ENCODE results near the gene ZNF688. TPM values are rescaled to one million over a fixed set of nuclear protein-coding genes. Genes with fewer than 3 reads are reported as not detected.

Gene ZNF688
- total and polyA plus RNA-seq, 9 of the 15 experiments (the other 6 are each of a cell fraction or from before 2014, with no cell fraction given) = 0.48 to 12.9 (median 4.5) TPM

DNA sequence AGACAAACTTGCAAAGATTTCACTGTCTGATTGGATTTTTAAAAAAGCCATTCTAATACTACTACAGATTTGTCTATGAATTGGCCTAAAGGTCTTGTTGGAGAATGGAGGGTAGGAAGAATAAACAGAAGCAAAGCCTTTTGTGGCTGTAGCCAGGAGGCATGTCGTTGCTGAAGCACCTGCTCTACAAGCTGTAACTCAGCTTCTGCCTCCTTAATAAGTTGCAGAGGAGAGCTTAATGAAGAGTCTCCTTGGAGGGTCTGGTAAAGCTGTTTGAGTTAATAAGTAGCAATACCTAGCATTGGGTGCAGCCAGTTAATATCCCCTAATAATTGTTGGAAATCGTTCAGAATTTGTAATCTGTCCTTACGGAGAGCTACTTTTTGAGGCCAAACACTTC, 48.7 kb upstream of the ZNF688 start:
- Histone ChIP-seq H3K4me3 (no peak overlapping the region), H3K9me3 (replicated peaks; ENCODE audit: control insufficient read depth, insufficient read depth, low read depth, low read length) (peaks cover 16% of the 10 kb centered on the region), H3K4me1 (replicated peaks in 1 of 2; ENCODE audit: control insufficient read depth in 2 of 2, insufficient read depth in 2 of 2, low read length in 2 of 2) (peaks cover 9 to 10% of the 10 kb centered on the region in 2 experiments; a peak in 4 of 5 replicates), H3K79me2 (ENCODE audit: control insufficient read depth, insufficient read depth, low read length) (no peaks in the 10 kb centered on the region), H3K36me3 (ENCODE audit: control insufficient read depth, insufficient read depth, low read length) (no peaks in the 10 kb centered on the region), H4K20me1 (replicated peaks; ENCODE audit: control insufficient read depth, insufficient read depth, low read length) (no peaks in the 10 kb centered on the region), H3K9ac (ENCODE audit: insufficient read depth in 1 of 2, low read depth in 2 of 2, low read length in 2 of 2) (no peak overlapping the region), H2AFZ (ENCODE audit: low read depth, low read length) (no peak overlapping the region), H3K4me2 (ENCODE audit: insufficient read depth, low read length) (no peak overlapping the region), H3K27me3 (ENCODE audit: control insufficient read depth in 2 of 2, insufficient read depth in 2 of 2, low read length in 2 of 2) (no peaks in the 10 kb centered on the region), H3K9me1 (ENCODE audit: control insufficient read depth, insufficient read depth, low read length) (no peaks in the 10 kb centered on the region), H3K27ac (ENCODE audit: extremely low read depth, low read depth, low read length) (no peak overlapping the region)
- in situ Hi-C loops (cut with MboI) = loop anchor here (10.0 kb wide), 1 partner anchor 185 kb away; the partner anchor contains the start of gene DCTPP1
- intact Hi-C loops (cut with micrococcal nuclease) = no loop called here
- CTCF ChIA-PET (ENCODE audit: low intra/inter-chr PET ratio) = no interaction called here
- TF ChIP-seq, protein P1, sequence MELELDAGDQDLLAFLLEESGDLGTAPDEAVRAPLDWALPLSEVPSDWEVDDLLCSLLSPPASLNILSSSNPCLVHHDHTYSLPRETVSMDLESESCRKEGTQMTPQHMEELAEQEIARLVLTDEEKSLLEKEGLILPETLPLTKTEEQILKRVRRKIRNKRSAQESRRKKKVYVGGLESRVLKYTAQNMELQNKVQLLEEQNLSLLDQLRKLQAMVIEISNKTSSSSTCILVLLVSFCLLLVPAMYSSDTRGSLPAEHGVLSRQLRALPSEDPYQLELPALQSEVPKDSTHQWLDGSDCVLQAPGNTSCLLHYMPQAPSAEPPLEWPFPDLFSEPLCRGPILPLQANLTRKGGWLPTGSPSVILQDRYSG (tag; conservative IDR thresholded peaks at IDR 0.05; ENCODE audit: low read depth) = no peak
- TF ChIP-seq ESRRB (CRISPR knock-in tag; IDR thresholded peaks at IDR 0.05; ENCODE audit: borderline replicate concordance) (no peak), PTRF (tag; IDR thresholded peaks at IDR 0.05) (no peak), ZNF561 (CRISPR knock-in tag; conservative IDR thresholded peaks at IDR 0.05) (no peak), BRCA1 (IDR thresholded peaks at IDR 0.05) (no peak), BRCA1 (CRISPR knock-in tag; IDR thresholded peaks at IDR 0.05) (no peak), MTF1 (CRISPR knock-in tag; IDR thresholded peaks at IDR 0.05; ENCODE audit: borderline replicate concordance) (no peak), SRSF7 (optimal IDR thresholded peaks at IDR 0.05; ENCODE audit: low read depth, low read length) (no peak)
- TF ChIP-seq, protein P2, sequence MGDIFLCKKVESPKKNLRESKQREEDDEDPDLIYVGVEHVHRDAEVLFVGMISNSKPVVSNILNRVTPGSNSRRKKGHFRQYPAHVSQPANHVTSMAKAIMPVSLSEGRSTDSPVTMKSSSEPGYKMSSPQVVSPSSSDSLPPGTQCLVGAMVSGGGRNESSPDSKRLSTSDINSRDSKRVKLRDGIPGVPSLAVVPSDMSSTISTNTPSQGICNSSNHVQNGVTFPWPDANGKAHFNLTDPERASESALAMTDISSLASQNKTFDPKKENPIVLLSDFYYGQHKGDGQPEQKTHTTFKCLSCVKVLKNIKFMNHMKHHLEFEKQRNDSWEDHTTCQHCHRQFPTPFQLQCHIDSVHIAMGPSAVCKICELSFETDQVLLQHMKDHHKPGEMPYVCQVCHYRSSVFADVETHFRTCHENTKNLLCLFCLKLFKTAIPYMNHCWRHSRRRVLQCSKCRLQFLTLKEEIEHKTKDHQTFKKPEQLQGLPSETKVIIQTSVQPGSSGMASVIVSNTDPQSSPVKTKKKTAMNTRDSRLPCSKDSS (IDR thresholded peaks at IDR 0.05; ENCODE audit: low read depth, partially characterized antibody) = no peak
- no peak for ATAC-seq
- FAIRE-seq = no peak
- POLR2A ChIA-PET = interaction anchor here (0.6 to 0.8 kb wide), 3 partner anchors 9 to 219 kb away, joined by 3 read pairs; no protein-coding TSS in a partner anchor
- DNase-seq (ENCODE audit: extremely low read depth in 1 of 4, low spot score in 3 of 4) = no peak
- 37% methylated on average over 3 of the region's 3 CpGs for WGBS (ENCODE audit: insufficient coverage, low coverage, missing lambda C conversion rate)
- no TSS peak for BruUV-seq (replicated peaks)
